Body of pancreas (tissue), 4 donors: ENCODE data around the gene CPNE9.

Experiments used
- CTCF ChIP-seq, 7 experiments: fragments of 450-650 bp in 4 of 7; fragments of 200-600 bp in 3 of 7; sonication (generic) in 3 of 7; IDR thresholded peaks; one replicate each; pipeline ENCODE4 v1.5.1; 2016 to 2019; ENCODE audit warnings: antibody characterized with exemption in 7 of 7
- POLR2A ChIP-seq, 3 donors: fragments of 450-650 bp; IDR thresholded peaks; one replicate each; pipeline ENCODE4 v1.6.1; 2016; ENCODE audit warnings: antibody characterized with exemption in 3 of 3, mild to moderate bottlenecking in 2 of 3

GRCh38 chr3:9683426-9683825 is 20.2 kb upstream of the CPNE9 start:
- TF ChIP-seq CTCF (IDR thresholded peaks at IDR 0.05) (no peak), POLR2A (IDR thresholded peaks at IDR 0.05) (no peak)
